ENCODE results near the gene ACLY. TPM values are rescaled to one million over a fixed set of nuclear protein-coding genes. Genes with fewer than 3 reads are reported as not detected.

The ACLY gene
- total RNA-seq, result 171 TPM

DNA sequence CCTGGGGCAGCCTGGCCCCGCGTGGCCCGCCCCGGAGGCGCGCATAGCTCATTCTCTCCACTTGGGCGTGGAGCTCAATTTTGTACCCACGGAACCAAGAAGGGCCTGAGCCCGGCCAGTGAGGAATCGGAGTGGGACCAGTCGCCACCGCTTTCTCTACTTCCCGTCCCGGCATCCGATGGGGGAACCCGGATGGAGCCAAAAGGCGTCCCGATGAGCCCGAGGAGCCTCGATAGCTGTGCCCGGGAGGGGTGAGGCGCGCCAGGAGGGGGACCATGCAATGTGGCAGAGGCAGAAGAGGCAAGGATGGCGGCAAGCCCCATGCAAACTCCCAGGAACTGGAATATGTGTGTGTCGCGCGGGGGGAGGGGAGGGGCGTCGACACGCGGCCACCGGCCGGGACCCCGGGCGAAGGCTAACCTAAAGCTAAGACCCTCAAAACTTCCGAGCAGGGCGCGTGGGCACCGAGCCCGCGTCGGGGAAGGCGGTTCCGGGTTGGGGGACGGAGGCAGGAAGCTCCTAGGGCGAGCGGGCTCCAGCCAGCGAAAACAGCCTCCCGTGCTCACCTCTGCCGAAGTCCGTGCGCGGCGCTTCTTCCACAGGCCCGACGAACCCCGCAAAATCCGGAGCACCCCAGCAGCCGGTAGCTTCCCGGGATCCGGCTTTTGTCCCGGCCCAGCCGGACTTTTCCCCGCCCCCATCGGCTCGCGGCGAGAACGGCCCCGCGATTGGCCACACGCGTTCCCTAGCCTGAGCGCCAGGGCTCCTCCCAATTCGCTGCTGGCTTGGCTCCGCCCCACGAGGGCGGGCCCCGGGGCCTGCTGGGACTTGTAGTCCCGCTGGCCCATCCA, at the start of gene ACLY:
TSS of gene ACLY (minus strand) at position 638 of the 851 bp plus-strand sequence. CDS start 5,078 bp downstream, outside the sequence.

DNA sequence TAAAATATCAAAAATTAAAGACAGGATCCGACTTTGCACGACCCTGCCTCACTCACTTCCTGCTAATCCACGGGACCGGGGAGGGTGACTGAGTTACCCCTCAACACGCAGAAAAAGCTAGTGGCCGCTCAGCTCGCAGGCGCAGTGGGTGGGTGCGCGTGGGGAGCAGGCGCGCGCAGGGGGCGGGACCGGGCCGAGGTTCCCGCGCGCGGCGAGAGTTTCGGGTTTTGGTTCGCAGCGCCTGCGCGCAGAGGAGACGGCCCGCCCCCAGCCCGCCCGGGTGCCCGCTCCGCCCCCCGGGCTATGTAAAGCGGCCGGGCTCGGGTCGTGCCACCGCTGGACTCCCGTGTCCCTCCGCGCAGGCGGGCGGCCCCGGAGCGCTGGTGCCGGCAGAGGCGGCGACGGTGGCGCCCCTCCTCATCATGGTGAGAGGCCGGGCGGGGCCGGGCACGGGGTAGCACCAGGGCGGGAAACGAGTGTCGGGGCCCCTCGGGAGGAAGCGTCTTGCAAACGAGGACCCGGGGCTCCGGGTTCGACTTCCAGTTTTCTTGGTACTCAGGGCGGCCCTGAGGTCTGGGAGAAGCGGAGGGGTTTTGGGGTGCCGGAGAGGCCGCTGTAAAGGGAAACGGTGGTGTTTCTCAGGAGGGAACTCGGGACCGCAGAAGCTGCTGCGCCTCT, 47.9 kb upstream of the ACLY start, which contains the start of gene CNP:
TSS of gene CNP (plus strand) at position 333 of the 678 bp plus-strand sequence. CDS start at position 423, 90 bp downstream.

DNA sequence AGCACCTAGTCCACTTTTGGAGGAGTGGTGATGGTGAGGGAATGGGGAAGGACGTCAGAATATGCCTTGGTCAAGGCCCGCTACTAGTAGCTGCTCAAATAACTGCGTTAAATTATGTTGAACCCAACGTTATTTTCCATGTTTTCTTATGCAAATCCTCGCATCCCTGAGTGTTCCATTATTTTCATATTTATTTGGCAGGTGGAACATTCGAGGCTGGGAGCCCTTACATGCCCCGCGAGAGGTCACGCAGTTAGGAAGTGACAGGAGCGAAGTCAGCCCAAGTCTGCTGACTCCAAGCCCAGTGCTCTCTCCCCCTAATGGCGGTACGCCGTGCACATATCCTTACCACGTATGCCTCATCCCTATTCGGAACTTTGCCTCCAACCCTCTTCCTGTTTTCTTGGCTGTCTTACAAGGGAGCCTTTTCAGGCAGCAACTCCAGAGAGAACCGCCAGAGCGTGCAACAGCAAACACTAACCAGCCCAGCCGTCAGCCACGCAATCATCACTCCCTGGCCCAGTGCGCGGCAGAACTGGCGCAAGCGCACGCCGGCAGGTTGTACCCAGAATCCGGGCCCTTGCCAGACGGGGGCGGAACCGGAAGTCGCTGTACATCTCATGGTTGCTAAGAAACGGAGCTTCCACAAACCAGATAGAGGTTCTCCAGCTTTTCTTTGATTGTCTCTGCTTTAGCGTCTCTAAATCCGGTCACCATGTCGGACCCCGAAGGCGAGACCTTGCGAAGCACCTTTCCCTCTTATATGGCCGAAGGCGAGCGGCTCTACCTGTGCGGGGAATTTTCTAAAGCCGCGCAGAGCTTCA, 11.5 kb upstream of the ACLY start, which contains the start of gene ODAD4:
TSS of gene ODAD4 (plus strand) at position 609 of the 824 bp plus-strand sequence. CDS start at position 716, 107 bp downstream.

DNA sequence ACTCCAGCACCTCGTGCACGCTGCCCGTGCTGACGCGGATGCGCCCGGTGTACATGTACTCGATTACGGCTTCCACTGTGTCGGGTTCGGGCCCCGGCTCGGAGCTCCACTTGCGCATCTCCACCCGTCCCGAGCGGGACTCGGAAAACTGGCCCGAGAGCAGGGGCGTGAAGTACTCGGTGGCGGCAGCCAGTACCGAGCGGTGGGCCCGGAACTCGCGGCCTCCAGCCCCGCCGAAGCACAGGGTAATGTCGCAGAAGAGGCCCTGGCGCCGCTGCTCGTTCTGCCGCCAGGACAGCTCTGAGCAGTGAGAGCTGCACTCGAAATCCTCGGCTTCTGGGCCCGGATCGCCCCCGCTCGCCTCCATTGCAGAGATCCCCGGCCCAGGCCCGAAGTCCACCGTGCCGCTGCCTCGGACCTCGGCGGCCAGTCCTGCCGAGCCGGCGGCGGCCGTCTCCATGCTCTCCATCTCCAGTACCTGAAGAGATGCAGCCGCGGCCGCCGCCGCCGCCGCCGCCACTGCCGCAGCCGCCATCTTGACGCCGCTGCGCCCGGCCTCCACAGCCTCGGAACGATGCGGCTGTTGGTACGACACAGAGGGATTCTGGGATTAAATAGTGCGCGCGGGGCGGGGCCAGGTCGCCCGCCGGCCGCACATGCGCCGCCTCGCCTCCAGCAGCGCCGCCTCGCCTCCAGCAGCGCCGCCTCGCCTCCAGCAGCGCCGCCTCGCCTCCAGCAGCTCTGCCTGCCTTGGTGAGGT, 53.7 kb downstream of the ACLY start, which contains the start of gene KLHL11:
TSS of gene KLHL11 (minus strand) at position 588 of the 760 bp plus-strand sequence. CDS start at position 535, 53 bp downstream.

GRCh38 chr17:41837761-41838538, 80.8 kb downstream of the ACLY start, which contains the start of gene KLHL10:
Gene KLHL10 (plus strand): TSS chr17:41837825. CDS start chr17:41837933, 108 bp downstream.

DNA sequence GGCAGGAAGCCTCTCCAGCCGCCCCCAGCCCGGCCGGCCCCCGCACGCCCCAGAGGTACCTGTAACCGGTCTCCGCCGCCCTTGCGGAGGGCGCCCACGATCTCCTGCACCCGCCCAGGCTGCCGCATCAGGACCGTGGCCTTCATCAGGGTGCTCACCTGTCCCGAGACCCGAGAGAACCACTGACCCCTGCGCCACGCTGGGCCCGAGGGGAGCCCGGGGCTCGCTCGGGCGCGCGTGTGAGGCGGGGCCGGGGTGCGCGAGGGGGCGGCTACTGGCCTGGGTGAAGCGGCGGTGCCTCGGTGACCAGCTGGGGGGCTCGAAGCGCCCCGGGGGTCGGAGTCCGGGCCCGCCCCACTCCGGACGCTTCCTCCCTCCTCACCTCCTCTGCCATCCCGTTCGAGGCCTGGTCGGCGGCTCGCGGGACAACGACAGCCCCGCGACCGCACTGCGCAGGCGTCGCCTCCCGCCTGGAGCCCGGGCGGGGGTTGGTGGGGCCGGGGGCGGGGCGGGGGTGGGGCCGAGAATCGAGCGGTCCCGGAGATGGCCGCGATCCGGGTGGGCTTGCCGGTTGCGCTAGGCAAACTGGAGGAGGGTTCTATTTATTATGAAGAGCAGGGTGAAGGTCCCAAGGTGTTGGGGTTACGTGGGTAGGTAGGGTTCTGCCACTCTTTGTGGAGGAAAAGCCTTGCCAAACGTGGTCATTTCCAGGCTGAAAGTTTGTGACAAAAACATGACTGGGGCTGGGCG, 82.8 kb downstream of the ACLY start, which contains the start of gene NT5C3B:
TSS of gene NT5C3B (minus strand) at position 433 of the 750 bp plus-strand sequence. CDS start at position 394, 39 bp downstream.

Small RNA genes within 50 kb of the gene (small RNA-seq; reads per million reads assigned to genes)
- not detected for gene AC125257.2

Other genes with a start within 250 kb of the ACLY start
- 114 TPM for gene EIF1, start 230.1 kb downstream of the ACLY start, total RNA-seq
- not detected for gene GAST, start 206.6 kb downstream of the ACLY start, total RNA-seq
- 9.9 TPM for gene HAP1, start 184.3 kb downstream of the ACLY start, total RNA-seq
- gene JUP, start 132.2 kb downstream of the ACLY start, total RNA-seq, result 29.8 TPM
- 19.8 TPM for gene P3H4, start 107.0 kb downstream of the ACLY start, total RNA-seq
- 18.2 TPM for gene FKBP10, start 105.9 kb downstream of the ACLY start, total RNA-seq
- 145 TPM for gene NT5C3B, start 82.7 kb downstream of the ACLY start, total RNA-seq
- gene KLHL10, start 81.1 kb downstream of the ACLY start, total RNA-seq, result not detected
- gene KLHL11, start 53.5 kb downstream of the ACLY start, total RNA-seq, result 76.6 TPM
- 6.5 TPM for gene ODAD4, start 11.7 kb upstream of the ACLY start, total RNA-seq
- 78.4 TPM for gene CNP, start 47.8 kb upstream of the ACLY start, total RNA-seq
- gene DNAJC7, start 98.5 kb upstream of the ACLY start, total RNA-seq, result 90.0 TPM
- gene NKIRAS2, start 101.1 kb upstream of the ACLY start, total RNA-seq, result 48.9 TPM
- gene C17orf113, start 131.7 kb upstream of the ACLY start, total RNA-seq, result 4.2 TPM
- gene ZNF385C, start 179.5 kb upstream of the ACLY start, total RNA-seq, result 1.8 TPM
- gene DHX58, start 193.8 kb upstream of the ACLY start, total RNA-seq, result 3.0 TPM
- gene KAT2A, start 202.4 kb upstream of the ACLY start, total RNA-seq, result 18.7 TPM
- 0.23 TPM for gene HSPB9, start 203.9 kb upstream of the ACLY start, total RNA-seq
- gene RAB5C, start 236.0 kb upstream of the ACLY start, total RNA-seq, result 64.8 TPM

Data from diencephalon (tissue), 1 donor.